HFFc6 (cell line): ENCODE results near the gene GRAMD1B. TPM values are rescaled to one million over a fixed set of nuclear protein-coding genes. Genes with fewer than 3 reads are reported as not detected.

Experiments used
- DNase-seq: peaks from one replicate; pipeline ENCODE4 v3.0.0-alpha.2; 2018
- H3K27ac Mint-ChIP-seq: 2 replicates; pipeline ENCODE4 v1.8.0; 2020; ENCODE audit warnings: mild to moderate bottlenecking, mixed read lengths
- H3K27me3 Mint-ChIP-seq: 2 replicates; pipeline ENCODE4 v1.8.0; 2021; ENCODE audit warnings: mild to moderate bottlenecking, moderate library complexity, mixed read lengths; ENCODE audit not compliant: insufficient read depth
- H3K36me3 Mint-ChIP-seq: 2 replicates; pipeline ENCODE4 v1.8.0; 2021; ENCODE audit warnings: low read depth, mixed read lengths
- H3K4me1 Mint-ChIP-seq: 2 replicates; pipeline ENCODE4 v1.8.0; 2020; ENCODE audit warnings: low read depth, mixed read lengths
- H3K4me3 Mint-ChIP-seq: 2 replicates; pipeline ENCODE4 v1.8.0; 2020; ENCODE audit warnings: mild to moderate bottlenecking, moderate library complexity, mixed read lengths
- H3K9me3 Mint-ChIP-seq: 2 replicates; pipeline ENCODE4 v1.8.0; 2020; ENCODE audit warnings: mild to moderate bottlenecking, mixed read lengths
- CTCF ChIP-seq: fragments of 200-600 bp; sonication (generic); IDR thresholded peaks from 2 replicates; pipeline ENCODE4 v1.5.0; 2021; ENCODE audit warnings: antibody characterized with exemption, mild to moderate bottlenecking
- total RNA-seq, 6 experiments: library from RNA; stranded (reverse); fragmentation: NEBNext Ultra II Directional; extraction: Animal tissue kit (Norgen Biotek cat#: 25700); gene quantifications; 2 replicates in 1 of 6; 3 replicates in 5 of 6; pipeline ENCODE4 v1.2.3, GENCODE V29; 2021

GRAMD1B gene
- total RNA-seq, 6 experiments from 2014 or later: 46.1 to 54.5 (median 51.3) TPM

- Mint-ChIP-seq H3K4me3 (no peak overlapping the region), H3K27me3 (peaks cover 22% of the 10 kb centered on the region), H3K9me3 (no peaks in the 10 kb centered on the region), H3K4me1 (peaks cover 44% of the 10 kb centered on the region), H3K27ac (peak overlapping the region; percentile 69; the same call in 1 of the 2 replicates), H3K36me3 (peaks cover 17% of the 10 kb centered on the region)
- DNase-seq: no peak
- TF ChIP-seq CTCF: no peak
Measured at GRCh38 chr11:123630126-123630608, 200.1 kb downstream of the GRAMD1B start.

GRCh38 chr11:123640029-123640428 is 210.0 kb downstream of the GRAMD1B start:
- Mint-ChIP-seq H3K4me1 (peaks cover 5% of the 10 kb centered on the region), H3K36me3 (no peaks in the 10 kb centered on the region), H3K4me3 (no peak overlapping the region), H3K27ac (no peak overlapping the region), H3K9me3 (no peaks in the 10 kb centered on the region), H3K27me3 (peaks cover 38% of the 10 kb centered on the region)
- no peak for TF ChIP-seq CTCF
- no peak for DNase-seq

GRCh38 chr11:123640677-123641494 is 210.8 kb downstream of the GRAMD1B start:
- TF ChIP-seq CTCF: peak; percentile 94
- Mint-ChIP-seq H3K36me3 (no peaks in the 10 kb centered on the region), H3K27ac (no peak overlapping the region), H3K4me1 (peaks cover 5% of the 10 kb centered on the region), H3K27me3 (peaks cover 33% of the 10 kb centered on the region), H3K4me3 (0 out of 2 replicates have a peak overlapping the region, but pooled peaks have one; percentile 13), H3K9me3 (no peaks in the 10 kb centered on the region)
- DNase-seq: no peak

- H3K9me3 Mint-ChIP-seq: no peaks in the 10 kb centered on the region
- peaks cover 5% of the 10 kb centered on the region for H3K4me1 Mint-ChIP-seq
- no peaks in the 10 kb centered on the region for H3K36me3 Mint-ChIP-seq
- no peak for DNase-seq
- no peak for TF ChIP-seq CTCF
- H3K4me3 Mint-ChIP-seq: peak overlapping the region; percentile 13; the same call in 1 of the 2 replicates
- peaks cover 38% of the 10 kb centered on the region for H3K27me3 Mint-ChIP-seq
- H3K27ac Mint-ChIP-seq: no peak overlapping the region
Measured at GRCh38 chr11:123641495-123641840, 211.4 kb downstream of the GRAMD1B start.

GRCh38 chr11:123642435-123642834 is 212.4 kb downstream of the GRAMD1B start:
- Mint-ChIP-seq H3K36me3 (no peaks in the 10 kb centered on the region), H3K27ac (no peak overlapping the region)
- no peak for DNase-seq

More at GRCh38 chr11:123642435-123642834, 212.4 kb downstream of the GRAMD1B start:
- TF ChIP-seq CTCF: peak; percentile 16; the same call in 1 of the 2 replicates
- Mint-ChIP-seq H3K4me1 (peaks cover 5% of the 10 kb centered on the region), H3K4me3 (no peak overlapping the region), H3K9me3 (no peaks in the 10 kb centered on the region), H3K27me3 (peaks cover 37% of the 10 kb centered on the region)
